Epithelial cell of esophagus (primary cell): ENCODE results near the gene PBX3.

Experiments used
- DNase-seq: peaks from one replicate; pipeline ENCODE4 v3.0.0; 2010; ENCODE audit warnings: low read depth
- H3K4me3 ChIP-seq: 2 replicates; pipeline ENCODE4 v1.5.1; 2011; ENCODE audit warnings: mild to moderate bottlenecking, low read length, control low read depth
- TF ChIP-seq, protein P1 (sequence below): IDR thresholded peaks from 2 replicates; pipeline ENCODE4 v1.5.1; 2011; ENCODE audit warnings: low read depth, mild to moderate bottlenecking, low read length, control low read depth, inconsistent platforms; ENCODE audit not compliant: insufficient read depth; ENCODE audit errors: missing control alignments

Gene PBX3

DNA sequence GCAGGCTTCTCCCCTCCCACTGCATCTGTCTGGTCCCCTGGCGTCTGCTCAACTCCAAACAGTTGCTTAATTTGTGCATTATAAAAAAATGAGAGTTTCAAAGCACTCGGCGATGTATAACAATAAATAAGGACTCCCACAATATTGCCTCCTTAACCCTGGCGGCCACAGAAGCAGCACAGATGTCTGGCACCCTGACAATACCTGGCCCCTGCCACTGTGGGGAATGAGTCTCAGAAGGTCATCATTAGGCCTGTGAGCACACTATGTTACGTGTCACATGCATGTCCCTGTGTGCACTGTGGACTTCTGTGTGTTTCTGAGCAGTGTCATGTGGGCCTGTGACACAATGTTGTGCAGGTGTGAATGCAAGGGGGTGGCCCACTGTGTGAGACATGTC, 236.5 kb downstream of the PBX3 start:
- TF ChIP-seq, protein P1, sequence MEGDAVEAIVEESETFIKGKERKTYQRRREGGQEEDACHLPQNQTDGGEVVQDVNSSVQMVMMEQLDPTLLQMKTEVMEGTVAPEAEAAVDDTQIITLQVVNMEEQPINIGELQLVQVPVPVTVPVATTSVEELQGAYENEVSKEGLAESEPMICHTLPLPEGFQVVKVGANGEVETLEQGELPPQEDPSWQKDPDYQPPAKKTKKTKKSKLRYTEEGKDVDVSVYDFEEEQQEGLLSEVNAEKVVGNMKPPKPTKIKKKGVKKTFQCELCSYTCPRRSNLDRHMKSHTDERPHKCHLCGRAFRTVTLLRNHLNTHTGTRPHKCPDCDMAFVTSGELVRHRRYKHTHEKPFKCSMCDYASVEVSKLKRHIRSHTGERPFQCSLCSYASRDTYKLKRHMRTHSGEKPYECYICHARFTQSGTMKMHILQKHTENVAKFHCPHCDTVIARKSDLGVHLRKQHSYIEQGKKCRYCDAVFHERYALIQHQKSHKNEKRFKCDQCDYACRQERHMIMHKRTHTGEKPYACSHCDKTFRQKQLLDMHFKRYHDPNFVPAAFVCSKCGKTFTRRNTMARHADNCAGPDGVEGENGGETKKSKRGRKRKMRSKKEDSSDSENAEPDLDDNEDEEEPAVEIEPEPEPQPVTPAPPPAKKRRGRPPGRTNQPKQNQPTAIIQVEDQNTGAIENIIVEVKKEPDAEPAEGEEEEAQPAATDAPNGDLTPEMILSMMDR: no peak
- no peak overlapping the region for H3K4me3 ChIP-seq
- DNase-seq: no peak

DNA sequence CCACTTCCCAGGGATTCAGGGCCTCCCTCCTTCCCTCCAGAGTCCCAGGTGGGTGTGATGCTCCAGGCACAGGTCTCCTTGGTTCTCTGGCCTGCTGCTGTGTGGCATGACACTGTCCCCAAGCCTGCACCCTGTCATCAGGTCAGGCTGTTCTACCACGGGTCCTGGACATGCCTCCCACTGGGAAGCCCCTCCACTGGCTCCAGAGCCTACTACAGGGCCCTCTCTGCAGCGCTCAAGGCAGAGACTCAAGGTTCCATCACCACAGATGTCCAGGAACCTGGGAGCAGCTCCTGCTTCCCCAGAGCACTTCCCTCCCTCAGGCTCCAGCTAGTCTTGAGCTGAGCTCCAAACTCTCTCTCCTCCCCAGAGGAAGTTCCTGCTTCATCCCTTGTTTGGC, 237.3 kb downstream of the PBX3 start:
- DNase-seq: no peak
- H3K4me3 ChIP-seq: no peak overlapping the region
- TF ChIP-seq, protein P1: no peak

DNA sequence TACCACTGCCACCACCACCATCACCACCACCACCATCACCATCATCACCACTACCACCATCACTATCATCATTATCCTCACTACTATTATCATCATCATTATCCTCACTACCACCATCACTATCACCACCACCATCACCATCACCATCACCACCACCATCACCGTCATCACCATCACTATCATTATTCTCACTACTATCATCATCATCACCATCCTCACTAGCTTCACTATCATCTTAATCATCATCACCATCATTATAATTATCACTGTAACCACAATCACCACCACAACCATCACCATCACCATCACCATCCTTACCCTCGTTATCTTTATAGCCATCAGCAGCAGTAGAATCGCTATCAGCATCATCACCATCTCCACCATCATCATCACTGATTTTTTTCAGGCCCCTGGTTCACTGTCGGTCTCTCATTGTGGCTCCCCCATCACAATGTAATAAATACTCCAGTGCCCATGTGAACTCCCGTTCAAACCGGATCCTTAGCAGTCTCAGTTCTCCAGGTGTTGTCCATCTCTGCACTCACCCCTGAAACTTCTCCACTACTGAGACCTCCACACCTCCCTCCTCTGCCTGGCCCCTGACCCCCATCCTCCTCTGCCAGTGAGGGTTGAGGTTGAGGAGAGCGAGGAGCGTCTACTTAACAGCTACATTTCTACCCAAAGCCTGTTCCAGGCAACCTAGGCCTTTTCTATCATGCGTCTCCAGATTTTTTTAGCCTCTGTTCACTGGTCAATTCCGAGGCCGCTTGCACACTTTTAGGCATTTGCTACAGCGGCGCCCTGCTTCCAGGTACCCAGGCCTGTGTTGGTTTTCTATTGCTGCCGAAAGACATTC, 238.2 kb downstream of the PBX3 start:
- TF ChIP-seq, protein P1: no peak
- H3K4me3 ChIP-seq: no peak overlapping the region
- DNase-seq: no peak

DNA sequence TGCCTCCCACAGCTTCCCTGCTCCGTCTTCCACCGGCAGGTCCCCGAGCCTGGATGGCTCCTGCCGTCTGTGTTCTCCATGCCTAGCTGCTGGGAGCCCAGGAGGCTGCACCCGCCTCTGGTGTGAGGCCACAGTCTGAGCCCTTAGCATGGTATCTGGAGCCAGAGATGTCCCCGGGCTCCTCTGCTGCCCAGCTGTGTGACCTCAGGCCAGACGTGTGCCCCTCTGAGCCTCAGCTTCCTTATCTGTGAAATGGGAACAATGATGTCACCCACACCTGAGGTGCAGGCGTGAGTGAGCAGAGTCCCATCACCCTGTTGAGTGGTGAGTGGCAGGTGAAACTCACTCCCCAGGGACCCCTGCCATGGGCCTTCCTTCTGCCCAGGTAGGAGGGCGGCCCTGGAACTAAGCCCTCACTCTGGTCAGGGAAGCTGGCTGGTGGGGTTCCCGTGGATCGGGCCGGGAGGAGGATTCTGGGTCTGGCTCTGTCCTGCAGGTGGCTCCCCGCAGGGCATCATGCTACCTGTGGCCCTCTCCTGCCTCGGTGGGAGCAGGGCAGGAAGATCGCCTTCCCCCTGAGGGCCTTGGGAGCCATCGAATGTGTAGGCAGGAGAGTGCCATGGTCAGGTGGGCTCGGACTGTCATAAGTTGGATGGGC, 239.0 kb downstream of the PBX3 start:
- no peak overlapping the region for H3K4me3 ChIP-seq
- TF ChIP-seq, protein P1: no peak
- DNase-seq: no peak

DNA sequence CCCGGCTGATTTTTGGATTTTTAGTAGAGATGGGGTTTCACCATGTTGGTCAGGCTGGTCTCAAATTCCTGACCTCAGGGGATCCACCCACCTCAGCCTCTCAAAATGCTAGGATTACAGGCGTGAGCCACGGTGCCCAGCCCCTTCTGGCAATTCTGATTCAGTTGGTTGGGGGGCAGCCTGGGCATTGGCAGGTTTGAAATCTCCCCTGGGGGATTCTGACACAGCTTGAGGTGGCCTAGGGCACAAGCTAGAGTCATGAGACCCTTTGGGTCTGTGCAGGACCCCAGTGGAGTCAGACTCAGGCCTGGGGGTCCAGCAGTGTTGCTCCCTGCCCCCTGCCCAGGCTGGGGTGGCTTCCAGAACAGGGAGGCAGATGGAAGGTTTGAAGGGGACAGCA, 239.8 kb downstream of the PBX3 start:
- H3K4me3 ChIP-seq: no peak overlapping the region
- TF ChIP-seq, protein P1: no peak
- DNase-seq: no peak

DNA sequence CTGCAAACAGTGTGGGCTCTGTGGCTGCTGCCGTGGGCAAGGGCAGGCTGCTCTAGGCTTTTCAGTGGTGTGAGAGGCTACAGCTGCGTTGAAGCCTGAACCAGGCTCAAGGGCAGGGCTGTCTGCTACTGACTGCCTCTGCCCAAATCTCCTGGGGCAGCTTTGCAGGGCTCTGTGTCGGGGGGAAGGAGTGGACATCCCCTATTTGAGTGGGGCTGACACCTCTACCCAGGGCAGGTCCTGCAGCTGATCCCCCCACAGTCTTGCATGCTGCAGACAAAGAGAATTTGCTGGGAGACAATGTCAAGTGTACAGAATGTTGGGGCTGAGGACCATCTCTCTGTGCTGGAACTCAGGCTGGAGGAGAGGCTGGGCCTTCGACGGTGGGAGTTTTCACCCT, 240.2 kb downstream of the PBX3 start:
- TF ChIP-seq, protein P1: no peak
- H3K4me3 ChIP-seq: no peak overlapping the region
- no peak for DNase-seq
